H9 (cell line): ENCODE results near the gene SMIM9. TPM values are rescaled to one million over a fixed set of nuclear protein-coding genes. Genes with fewer than 3 reads are reported as not detected.
"Not testable (repeated sequence)": the region's sequence is repeated elsewhere in the genome, so short reads cannot be mapped to it uniquely, and the experiment has no call there.

Experiments
- DNase-seq: peaks from one replicate; pipeline ENCODE4 v3.0.0-alpha.2; 2017
- H2AFZ ChIP-seq: one replicate; pipeline ENCODE4 v1.6.1; 2013; ENCODE audit warnings: mild to moderate bottlenecking, low read length, control low read depth, moderate library complexity
- H2AK5ac ChIP-seq: 2 replicates; pipeline ENCODE4 v1.6.1; 2013; ENCODE audit warnings: low read length, control low read depth, mixed read lengths; ENCODE audit not compliant: insufficient read length
- H2BK120ac ChIP-seq: one replicate; pipeline ENCODE4 v1.6.1; 2013; ENCODE audit warnings: low read depth, mild to moderate bottlenecking, low read length, control low read depth, inconsistent platforms; ENCODE audit not compliant: poor library complexity, severe bottlenecking
- H2BK12ac ChIP-seq: 2 replicates; pipeline ENCODE4 v1.6.1; 2013; ENCODE audit warnings: low read length, control low read depth, mixed read lengths, low read depth; ENCODE audit not compliant: insufficient read length
- H2BK15ac ChIP-seq: 2 replicates; pipeline ENCODE4 v1.6.1; 2013; ENCODE audit warnings: low read depth, low read length, control low read depth
- H2BK20ac ChIP-seq: one replicate; pipeline ENCODE4 v1.6.1; 2013; ENCODE audit warnings: low read depth, mild to moderate bottlenecking, low read length, control low read depth, inconsistent platforms; ENCODE audit not compliant: poor library complexity, severe bottlenecking
- H2BK5ac ChIP-seq: 2 replicates; pipeline ENCODE4 v1.6.1; 2013; ENCODE audit warnings: low read length, control low read depth, mixed read lengths; ENCODE audit not compliant: insufficient read length
- H3K14ac ChIP-seq: 2 replicates; pipeline ENCODE4 v1.6.1; 2013; ENCODE audit warnings: low read length, control low read depth; ENCODE audit not compliant: insufficient read depth
- H3K18ac ChIP-seq: 2 replicates; pipeline ENCODE4 v1.6.1; 2013; ENCODE audit warnings: low read depth, mild to moderate bottlenecking, mixed read lengths, low read length, control low read depth; ENCODE audit not compliant: insufficient read length
- H3K23ac ChIP-seq: 2 replicates; pipeline ENCODE4 v1.6.1; 2013; ENCODE audit warnings: low read length, control low read depth, mixed read lengths, low read depth; ENCODE audit not compliant: insufficient read length
- H3K23me2 ChIP-seq: 2 replicates; pipeline ENCODE4 v1.6.1; 2013; ENCODE audit warnings: low read depth, mild to moderate bottlenecking, mixed read lengths, low read length, control low read depth; ENCODE audit not compliant: insufficient read length, poor library complexity, severe bottlenecking
- H3K27ac ChIP-seq: 2 replicates; pipeline ENCODE4 v1.5.1; 2013; ENCODE audit warnings: low read length, control low read depth, mixed read lengths, low read depth; ENCODE audit not compliant: insufficient read length
- H3K27me3 ChIP-seq: 2 replicates; pipeline ENCODE4 v1.6.1; 2013; ENCODE audit warnings: low read length, control low read depth, inconsistent platforms; ENCODE audit not compliant: insufficient read depth
- H3K4ac ChIP-seq: 2 replicates; pipeline ENCODE4 v1.6.1; 2013; ENCODE audit warnings: low read depth, mild to moderate bottlenecking, control low read depth, inconsistent platforms, low read length, moderate library complexity
- H3K4me1 ChIP-seq: 2 replicates; pipeline ENCODE4 v1.6.1; 2013; ENCODE audit warnings: low read length, control low read depth, inconsistent platforms; ENCODE audit not compliant: insufficient read depth
- H3K4me2 ChIP-seq: 2 replicates; pipeline ENCODE4 v1.6.1; 2013; ENCODE audit warnings: low read length, control low read depth, mixed read lengths; ENCODE audit not compliant: insufficient read length, insufficient read depth
- H3K56ac ChIP-seq: 2 replicates; pipeline ENCODE4 v1.6.1; 2013; ENCODE audit warnings: low read depth, mild to moderate bottlenecking, mixed read lengths, low read length, control low read depth; ENCODE audit not compliant: insufficient read length
- H3K79me1 ChIP-seq: 2 replicates; pipeline ENCODE4 v1.6.1; 2013; ENCODE audit warnings: low read depth, mild to moderate bottlenecking, moderate library complexity, low read length, control low read depth, inconsistent platforms; ENCODE audit not compliant: insufficient read depth, poor library complexity, severe bottlenecking
- H3K79me2 ChIP-seq: 2 replicates; pipeline ENCODE4 v1.6.1; 2013; ENCODE audit warnings: low read length, control low read depth, inconsistent platforms; ENCODE audit not compliant: insufficient read depth
- H3K9ac ChIP-seq: 2 replicates; pipeline ENCODE4 v1.6.1; 2013; ENCODE audit warnings: low read length, control low read depth, mixed read lengths; ENCODE audit not compliant: insufficient read length; ENCODE audit errors: extremely low read depth
- H3K9me3 ChIP-seq: one replicate; pipeline ENCODE4 v1.6.1; 2013; ENCODE audit warnings: low read depth, low read length, inconsistent platforms; ENCODE audit not compliant: control insufficient read depth
- H3T11ph ChIP-seq: one replicate; pipeline ENCODE4 v1.6.1; 2013; ENCODE audit warnings: mild to moderate bottlenecking, low read length, control low read depth, inconsistent platforms
- H4K20me1 ChIP-seq: one replicate; pipeline ENCODE4 v1.6.1; 2013; ENCODE audit not compliant: control insufficient read depth, insufficient read length, insufficient read depth
- H4K5ac ChIP-seq: 2 replicates; pipeline ENCODE4 v1.6.1; 2013; ENCODE audit warnings: low read depth, mild to moderate bottlenecking, mixed read lengths, low read length, control low read depth; ENCODE audit not compliant: insufficient read length
- H4K8ac ChIP-seq: replicated peaks from 2 replicates; pipeline ENCODE4 v1.6.1; 2013; ENCODE audit warnings: low read length, control low read depth, mixed read lengths, low read depth; ENCODE audit not compliant: insufficient read length
- H4K91ac ChIP-seq: 2 replicates; pipeline ENCODE4 v1.6.1; 2013; ENCODE audit warnings: low read depth, mild to moderate bottlenecking, moderate library complexity, mixed read lengths, low read length, control low read depth; ENCODE audit not compliant: insufficient read length
- H3K27ac Mint-ChIP-seq, 3 experiments: 2 replicates in 2 of 3; 3 replicates in 1 of 3; pipeline ENCODE4 v1.8.0; 2020 to 2021; ENCODE audit warnings: mixed read lengths in 3 of 3, mild to moderate bottlenecking in 1 of 3, moderate library complexity in 1 of 3
- H3K27me3 Mint-ChIP-seq: 2 replicates; pipeline ENCODE4 v1.8.0; 2021; ENCODE audit warnings: low read depth, mild to moderate bottlenecking, moderate library complexity, mixed read lengths
- H3K36me3 Mint-ChIP-seq, 3 experiments: 2 replicates in 2 of 3; 3 replicates in 1 of 3; pipeline ENCODE4 v1.8.0; 2020 to 2021; ENCODE audit warnings: low read depth in 3 of 3, mixed read lengths in 3 of 3; ENCODE audit not compliant: insufficient read depth in 1 of 3
- H3K4me1 Mint-ChIP-seq, 2 experiments: 2 replicates each; pipeline ENCODE4 v1.8.0; 2020; ENCODE audit warnings: mixed read lengths in 2 of 2
- H3K4me3 Mint-ChIP-seq, 2 experiments: 2 replicates in 1 of 2; 3 replicates in 1 of 2; pipeline ENCODE4 v1.8.0; 2020 to 2021; ENCODE audit warnings: mild to moderate bottlenecking in 2 of 2, mixed read lengths in 2 of 2, moderate library complexity in 1 of 2
- H3K9me3 Mint-ChIP-seq, 2 experiments: 2 replicates in 1 of 2; 3 replicates in 1 of 2; pipeline ENCODE4 v1.8.0; 2020; ENCODE audit warnings: mild to moderate bottlenecking in 2 of 2, mixed read lengths in 2 of 2, moderate library complexity in 1 of 2
- CTCF ChIP-seq: fragments of 200-600 bp; sonication (generic); conservative IDR thresholded peaks from 3 replicates; pipeline ENCODE4 v1.8.0; 2021; ENCODE audit warnings: antibody characterized with exemption, mild to moderate bottlenecking
- WGBS: extraction: QIAGEN DNeasy Blood & Tissue Kit; methylation state at CpG from one replicate; pipeline ENCODE4 v1.1.7; 2013; ENCODE audit warnings: missing lambda C conversion rate, low lambda C conversion rate, mixed read lengths; ENCODE audit not compliant: insufficient read length; ENCODE audit errors: extremely low coverage; 5-methylcytosine and 5-hydroxymethylcytosine counted together
- total RNA-seq: library from RNA; stranded (reverse); gene quantifications from 2 replicates; pipeline ENCODE4 v1.2.1, GENCODE V29; 2021

SMIM9 gene
- total RNA-seq, 1 experiment from 2014 or later: not detected

- Histone ChIP-seq H3K9ac (no peak overlapping the region), H4K8ac (no peak overlapping the region), H3K4me1 (no peaks in the 10 kb centered on the region; the same call in 1 of the 2 replicates), H3K27ac (no peak overlapping the region), H2AK5ac (no peak overlapping the region), H3K9me3 (peaks cover 39% of the 10 kb centered on the region), H3K14ac (no peak overlapping the region), H3K79me1 (no peaks in the 10 kb centered on the region), H3T11ph (no peak overlapping the region), H2BK120ac (no peak overlapping the region), H2BK20ac (no peak overlapping the region), H3K56ac (no peak overlapping the region), H2AFZ (no peak overlapping the region), H4K91ac (no peak overlapping the region), H4K20me1 (no peaks in the 10 kb centered on the region), H2BK15ac (no peak overlapping the region), H3K4ac (no peak overlapping the region), H3K23me2 (no peaks in the 10 kb centered on the region), H3K27me3 (no peaks in the 10 kb centered on the region), H3K18ac (no peak overlapping the region), H3K79me2 (no peaks in the 10 kb centered on the region), H2BK12ac (no peak overlapping the region), H3K4me2 (no peak overlapping the region), H3K23ac (no peak overlapping the region), H2BK5ac (no peak overlapping the region), H4K5ac (no peak overlapping the region)
- H3K36me3 Mint-ChIP-seq: peaks cover 0 to 4% (median 2%) of the 10 kb centered on the region in 3 experiments; a peak in 6 of 7 replicates
- no peak overlapping the region for H3K4me3 Mint-ChIP-seq
- no peak overlapping the region for H3K27ac Mint-ChIP-seq
- no peak for DNase-seq
- WGBS: no CpG with 5 or more reads among the region's 4 CpGs
- H3K27me3 Mint-ChIP-seq: no peaks in the 10 kb centered on the region; the same call in none of the 2 replicates
- peaks cover 1 to 10% of the 10 kb centered on the region in 2 experiments for H3K4me1 Mint-ChIP-seq
- peaks cover 62 to 63% of the 10 kb centered on the region in 2 experiments for H3K9me3 Mint-ChIP-seq
- no peak for TF ChIP-seq CTCF
These were observed 7.1 kb downstream of the SMIM9 start for GRCh38 chrX:154827194-154828015.

DNA sequence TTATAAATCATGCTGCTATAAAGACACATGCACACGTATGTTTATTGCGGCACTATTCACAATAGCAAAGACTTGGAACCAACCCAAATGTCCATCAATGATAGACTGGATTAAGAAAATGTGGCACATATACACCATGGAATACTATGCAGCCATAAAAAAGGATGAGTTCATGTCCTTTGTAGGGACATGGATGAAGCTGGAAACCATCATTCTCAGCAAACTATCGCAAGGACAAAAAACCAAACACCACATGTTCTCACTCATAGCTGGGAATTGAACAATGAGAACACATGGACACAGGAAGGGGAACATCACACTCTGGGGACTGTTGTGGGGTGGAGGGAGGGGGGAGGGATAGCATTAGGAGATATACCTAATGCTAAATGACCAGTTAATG, 8.9 kb downstream of the SMIM9 start:
- not testable (repeated sequence) for H2BK20ac ChIP-seq, H2BK15ac ChIP-seq, H3K14ac ChIP-seq, H2AFZ ChIP-seq, H4K5ac ChIP-seq, H3K4me3 Mint-ChIP-seq, H3K56ac ChIP-seq, H3K4ac ChIP-seq, H3K18ac ChIP-seq, H2BK5ac ChIP-seq, H3K4me2 ChIP-seq, H2BK12ac ChIP-seq, H3K9ac ChIP-seq, H2AK5ac ChIP-seq, H4K20me1 ChIP-seq, H3K27ac ChIP-seq, H3K23me2 ChIP-seq, H3K27me3 ChIP-seq, H3K36me3 Mint-ChIP-seq, H3K79me1 ChIP-seq, H3K27ac Mint-ChIP-seq, H4K8ac ChIP-seq, H4K91ac ChIP-seq, DNase-seq, H2BK120ac ChIP-seq, H3K27me3 Mint-ChIP-seq, H3T11ph ChIP-seq, H3K23ac ChIP-seq, H3K4me1 ChIP-seq, H3K79me2 ChIP-seq
- no CpG with 5 or more reads among the region's 3 CpGs for WGBS
- H3K9me3 ChIP-seq: peaks cover 34% of the 10 kb centered on the region
- peaks cover 66 to 68% of the 10 kb centered on the region in 2 experiments for H3K9me3 Mint-ChIP-seq
- peaks cover 19 to 28% of the 10 kb centered on the region in 2 experiments for H3K4me1 Mint-ChIP-seq
